ENCODE measurements around the gene SMIM45.

DNA sequence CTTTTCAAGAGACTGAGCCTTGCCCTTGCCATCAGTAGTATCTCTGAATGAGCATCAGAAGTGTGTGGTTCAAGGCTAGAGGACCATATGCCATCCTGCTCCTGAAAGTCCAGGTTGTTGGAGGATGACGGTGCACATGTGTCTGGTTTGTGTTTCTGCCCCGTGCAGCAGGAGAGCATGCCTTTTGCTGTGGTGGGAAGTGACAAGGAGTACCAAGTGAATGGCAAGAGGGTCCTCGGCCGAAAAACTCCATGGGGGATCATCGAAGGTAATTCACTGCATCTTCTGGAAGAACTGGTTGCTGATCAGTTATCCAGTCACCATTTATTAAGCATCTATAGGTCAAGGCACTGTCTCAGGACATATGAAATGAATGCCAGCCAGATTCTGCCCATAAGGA is 40.5 kb downstream of the SMIM45 start:
- TF ChIP-seq EZH2 (IDR thresholded peaks at IDR 0.05) (no peak), POLR2AphosphoS5 (IDR thresholded peaks at IDR 0.05; ENCODE audit: borderline replicate concordance, low read depth, low read length) (no peak)
